Psoas muscle (tissue), 8 donors: Measurements from ENCODE around the gene CXCL8. TPM values are rescaled to one million over a fixed set of nuclear protein-coding genes. Genes with fewer than 3 reads are reported as not detected.

Source experiments
- ATAC-seq, 4 donors: fragments of 200-7000 bp; cut with Tn5 transposase; one replicate each; pipeline ENCODE4 v1.9.1; 2020; ENCODE audit warnings: moderate library complexity in 3 of 4, mild to moderate bottlenecking in 2 of 4
- DNase-seq, 2 donors: peaks; one replicate each; pipeline ENCODE4 v3.0.0-alpha.2; 2020
- H3K27ac ChIP-seq: fragments of 200-600 bp; one replicate; pipeline ENCODE4 v1.8.0; 2022
- H3K27me3 ChIP-seq, 3 donors: fragments of 200-600 bp in 1 of 3; one replicate each; pipeline versions ENCODE4 v1.6.1 to v1.8.0; 2013 to 2022; ENCODE audit warnings: low read length in 2 of 3, mild to moderate bottlenecking in 2 of 3, moderate library complexity in 1 of 3; ENCODE audit not compliant: insufficient read depth in 3 of 3
- H3K36me3 ChIP-seq, 2 donors: fragments of 200-600 bp in 1 of 2; one replicate each; pipeline versions ENCODE4 v1.6.1 to v1.8.0; 2013 to 2022; ENCODE audit warnings: low read depth in 1 of 2, mild to moderate bottlenecking in 1 of 2, moderate library complexity in 1 of 2; ENCODE audit not compliant: insufficient read depth in 1 of 2
- H3K4me1 ChIP-seq: fragments of 200-600 bp; one replicate; pipeline ENCODE4 v1.8.0; 2022
- H3K4me3 ChIP-seq: fragments of 200-600 bp; one replicate; pipeline ENCODE4 v1.8.0; 2022; ENCODE audit warnings: mild to moderate bottlenecking
- H3K9me3 ChIP-seq: fragments of 200-600 bp; one replicate; pipeline ENCODE4 v1.8.0; 2022
- CTCF ChIP-seq: fragments of 200-600 bp; IDR thresholded peaks from one replicate; pipeline ENCODE4 v1.8.0; 2022; ENCODE audit warnings: antibody characterized with exemption
- WGBS, 3 donors: extraction: QIAGEN DNeasy Blood & Tissue Kit; methylation state at CpG; one replicate each; pipeline versions ENCODE4 v1.1.6 to v1.1.7; 2013; 5-methylcytosine and 5-hydroxymethylcytosine counted together
- intact Hi-C, 2 donors: fragments of 100-400 bp; cut with DNase I; formaldehyde crosslinking; loops; one replicate each; pipeline versions ENCODE4 v1.11.0 to v1.14.2; 2022
- polyA plus RNA-seq, 3 donors: library from polyadenylated mRNA; stranded (reverse); fragments of 200-250 nt; gene quantifications; one replicate each; pipeline ENCODE4 v1.2.3, GENCODE V29; 2013
- total RNA-seq, 4 donors: library from RNA; stranded (reverse); fragmentation: NEBNext Ultra II Directional in 2 of 4; extraction: Animal tissue kit (Norgen Biotek cat#: 25700) in 2 of 4; gene quantifications; one replicate each; pipeline versions ENCODE4 v1.2.1 to v1.2.4, GENCODE V29; 2021 to 2023
- donor health status: healthy with polysubstance abuse.
- donor health status: DM: no; HTN: no; CAD: no; lungs with moderate emphysema.
- donor health status: Bipolar disorder and iron deficiency.
- donor health status: healthy.
- donor health status: DM: yes; HTN: yes; CAD: no.
- donor health status: DM: no; HTN: no; CAD: no.
- donor health status: DM: no; HTN: no; CAD: no.
- donor health status: DM: yes; HTN: yes; CAD: no.

Gene CXCL8
- total and polyA plus RNA-seq, 7 donors: 0.21 to 8.1 (median 0.38) TPM; not detected in 1

GRCh38 chr4:73704314-73705055 is 35.9 kb upstream of the CXCL8 start:
- peak; percentile 15 to 57 for DNase-seq
- Histone ChIP-seq H3K27ac (peak overlapping the region; percentile 72), H3K36me3 (no peaks in the 10 kb centered on the region), H3K27me3 (no peaks in the 10 kb centered on the region), H3K4me3 (no peak overlapping the region), H3K4me1 (peaks cover 14% of the 10 kb centered on the region), H3K9me3 (no peaks in the 10 kb centered on the region)
- 15 to 30% (median 16%) methylated on average over 9 of the region's 9 CpGs for WGBS, 3 donors
- ATAC-seq: peak; percentile 89 to 98 (median 95)
- no peak for TF ChIP-seq CTCF
- intact Hi-C loops: no loop called here

- no peak for DNase-seq
- no peak overlapping the region for H3K4me3 ChIP-seq
- no peaks in the 10 kb centered on the region for H3K36me3 ChIP-seq
- H3K27ac ChIP-seq: peak overlapping the region; percentile 72
- 21 to 35% (median 33%) methylated on average over 1 of the region's 1 CpG for WGBS, 3 donors
- peaks cover 14% of the 10 kb centered on the region for H3K4me1 ChIP-seq
- H3K27me3 ChIP-seq: no peaks in the 10 kb centered on the region
- intact Hi-C loops: no loop called here
- TF ChIP-seq CTCF: no peak
- no peaks in the 10 kb centered on the region for H3K9me3 ChIP-seq
- peak in 3 of 4 donors; percentile 20 to 39 (median 36) for ATAC-seq
Observed at GRCh38 chr4:73705056-73705432, 35.3 kb upstream of the CXCL8 start.

DNA sequence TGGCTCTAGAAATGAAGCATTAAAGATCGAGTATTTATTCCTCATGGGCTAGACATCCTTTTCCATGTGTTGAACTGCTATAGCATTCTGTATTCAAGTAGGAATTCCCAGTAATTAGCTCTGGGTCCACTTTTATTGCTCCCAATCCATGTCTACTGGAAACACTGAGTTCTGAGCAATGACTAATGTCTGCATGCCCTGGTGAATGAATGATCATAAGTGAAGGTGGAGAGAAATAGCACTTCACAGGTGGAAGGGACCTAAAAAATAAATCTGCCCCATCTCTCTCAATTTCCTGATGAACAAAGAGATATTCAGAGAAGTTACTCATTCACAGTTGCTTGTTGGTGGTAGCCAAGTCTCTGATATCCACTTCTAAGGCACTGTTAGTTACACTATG is 34.6 kb upstream of the CXCL8 start:
- Histone ChIP-seq H3K4me3 (no peak overlapping the region), H3K9me3 (no peaks in the 10 kb centered on the region), H3K27me3 (no peaks in the 10 kb centered on the region), H3K27ac (no peak overlapping the region), H3K36me3 (no peaks in the 10 kb centered on the region), H3K4me1 (peaks cover 14% of the 10 kb centered on the region)
- intact Hi-C loops: no loop called here
- WGBS, 3 donors: 90 to 96% (median 94%) methylated on average over 1 of the region's 1 CpG
- TF ChIP-seq CTCF: no peak
- no peak for DNase-seq
- ATAC-seq: no peak

DNA sequence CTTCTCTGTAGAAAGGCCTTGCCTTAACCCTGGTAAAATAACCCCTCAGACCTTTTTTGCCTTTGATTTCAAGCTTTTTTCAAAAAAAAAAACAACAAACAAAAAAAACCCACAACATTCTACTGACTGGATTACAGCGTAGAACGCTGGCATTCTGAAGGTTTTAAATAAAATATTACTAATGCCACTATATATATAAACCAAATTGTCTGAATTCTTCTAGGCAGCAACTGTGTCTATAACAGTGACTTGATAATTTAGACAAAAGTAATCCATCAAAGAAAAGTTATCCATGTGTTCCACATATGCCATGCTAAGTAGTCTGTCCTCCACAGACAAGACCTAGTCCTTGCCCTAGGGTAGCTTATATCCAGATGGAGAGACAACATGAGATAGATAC is 33.6 kb upstream of the CXCL8 start:
- Histone ChIP-seq H3K4me3 (no peak overlapping the region), H3K4me1 (peaks cover 14% of the 10 kb centered on the region), H3K27me3 (no peaks in the 10 kb centered on the region), H3K27ac (no peak overlapping the region), H3K9me3 (no peaks in the 10 kb centered on the region), H3K36me3 (no peaks in the 10 kb centered on the region)
- TF ChIP-seq CTCF: no peak
- intact Hi-C loops: no loop called here
- ATAC-seq (no peak), DNase-seq (no peak)
- WGBS, 3 donors: 93 to 99% (median 98%) methylated on average over 2 of the region's 2 CpGs
